Activated CD8-positive, alpha-beta memory T cell treated with anti-CD3 and anti-CD28 coated beads for 4 hours (primary cell): Measurements from ENCODE around the gene PPP4R3A.
"Not testable (repeated sequence)": the region's sequence is repeated elsewhere in the genome, so short reads cannot be mapped to it uniquely, and the experiment has no call there.

Source experiments
- DNase-seq, 2 donors: peaks; one replicate each; pipeline ENCODE4 v3.0.0-alpha.2; 2020; ENCODE audit warnings: low read depth in 2 of 2

Gene PPP4R3A

DNA sequence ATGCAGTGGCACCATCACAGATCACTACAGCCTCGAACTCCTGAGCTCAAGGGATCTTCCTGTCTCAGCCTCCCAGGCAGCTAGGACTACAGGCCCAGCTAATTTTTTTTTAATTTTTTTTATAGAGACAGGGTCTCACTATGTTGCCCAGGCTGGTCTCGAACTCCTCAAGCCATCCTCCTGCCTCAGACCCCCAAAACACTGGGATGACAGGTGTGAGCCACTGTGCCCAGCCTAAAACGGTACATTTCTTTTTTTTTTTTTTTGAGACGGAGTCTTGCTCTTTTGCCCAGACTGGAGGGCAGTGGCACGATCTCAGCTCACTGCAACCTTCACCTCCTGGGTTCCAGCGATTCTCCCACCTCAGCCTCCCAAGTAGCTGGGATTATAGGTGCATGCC, 100.9 kb downstream of the PPP4R3A start:
- not testable (repeated sequence) for DNase-seq
